Suprapubic skin (tissue), 4 donors: ENCODE measurements around the gene FLYWCH2. TPM values are rescaled to one million over a fixed set of nuclear protein-coding genes. Genes with fewer than 3 reads are reported as not detected.

ENCODE experiments used
- DNase-seq, 2 donors: peaks; one replicate each; pipeline ENCODE4 v3.0.0-alpha.2; 2019; ENCODE audit warnings: low spot score in 2 of 2
- H3K27ac ChIP-seq: fragments of 200-600 bp; sonication (generic); one replicate; pipeline ENCODE4 v1.5.1; 2019
- H3K27me3 ChIP-seq: fragments of 200-600 bp; sonication (generic); one replicate; pipeline ENCODE4 v1.5.1; 2019
- H3K36me3 ChIP-seq: fragments of 200-600 bp; sonication (generic); one replicate; pipeline ENCODE4 v1.5.1; 2019
- H3K4me1 ChIP-seq: fragments of 200-600 bp; sonication (generic); one replicate; pipeline ENCODE4 v1.5.1; 2019
- H3K4me3 ChIP-seq: fragments of 200-600 bp; sonication (generic); one replicate; pipeline ENCODE4 v1.5.1; 2019; ENCODE audit warnings: mild to moderate bottlenecking
- H3K9me3 ChIP-seq: fragments of 200-600 bp; sonication (generic); one replicate; pipeline ENCODE4 v1.5.1; 2019
- EP300 ChIP-seq: sonication (generic); formaldehyde crosslinking; IDR thresholded peaks from one replicate; pipeline ENCODE4 v1.6.1; 2017; ENCODE audit warnings: antibody characterized with exemption
- POLR2A ChIP-seq, 2 donors: fragments of 450-650 bp; IDR thresholded peaks; one replicate each; pipeline ENCODE4 v1.6.1; 2017; ENCODE audit warnings: antibody characterized with exemption in 2 of 2, mild to moderate bottlenecking in 2 of 2, moderate library complexity in 2 of 2
- POLR2AphosphoS5 ChIP-seq, 3 donors: sonication (generic); formaldehyde crosslinking; IDR thresholded peaks; one replicate each; pipeline ENCODE4 v1.6.1; 2017; ENCODE audit warnings: antibody characterized with exemption in 3 of 3
- WGBS: methylation state at CpG from one replicate; pipeline ENCODE4 v1.1.5; 2018; 5-methylcytosine and 5-hydroxymethylcytosine counted together
- total RNA-seq, 4 donors: library from RNA; depleted of rRNA; stranded (reverse); fragments of >200 nt; gene quantifications; one replicate each; pipeline ENCODE4 v1.1.0, GENCODE V29; 2016
- TF ChIP-seq, protein P1 (sequence below), 2 donors: fragments of 200-600 bp in 1 of 2; fragments of 450-650 bp in 1 of 2; sonication (generic) in 1 of 2; IDR thresholded peaks; one replicate each; pipeline ENCODE4 v1.5.1; 2016 to 2019; ENCODE audit warnings: antibody characterized with exemption in 2 of 2, mild to moderate bottlenecking in 1 of 2, moderate library complexity in 1 of 2

The FLYWCH2 gene
- total RNA-seq, 4 donors from 2014 or later: 31.5 to 42.1 (median 34.7) TPM

DNA sequence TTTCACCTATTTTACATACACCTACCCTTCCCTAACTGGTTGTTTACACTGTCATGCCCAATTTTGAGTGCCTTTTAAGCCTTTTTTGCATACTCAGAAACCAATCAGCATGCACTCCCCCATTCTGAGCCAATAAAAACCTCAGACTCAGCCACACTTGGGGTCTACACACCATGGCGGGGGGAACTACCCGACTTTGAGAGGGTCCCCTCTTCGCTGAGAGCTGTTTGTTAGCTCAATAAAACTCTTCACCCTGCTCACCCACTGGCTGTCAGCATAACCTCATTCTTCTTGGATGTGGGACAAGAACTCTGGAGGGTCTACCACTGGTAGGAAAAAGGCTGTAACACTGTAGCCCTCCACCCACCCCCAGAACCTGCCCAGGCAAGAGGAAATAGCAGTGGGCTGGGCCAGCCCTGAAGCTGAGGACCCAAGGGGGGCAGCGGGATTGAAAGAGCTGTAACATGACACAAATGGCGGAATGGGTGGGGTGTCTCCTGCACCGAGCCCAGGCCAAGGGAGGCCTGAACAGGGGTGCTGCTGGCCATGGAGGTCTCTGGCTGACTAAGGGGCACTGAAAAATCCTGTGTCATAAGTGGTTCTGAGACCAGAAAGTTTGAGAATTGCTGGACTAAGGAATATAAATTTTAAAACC lies 3.0 kb upstream of the FLYWCH2 start:
- Histone ChIP-seq H3K9me3 (no peaks in the 10 kb centered on the region), H3K4me3 (no peak overlapping the region), H3K36me3 (no peaks in the 10 kb centered on the region), H3K27ac (no peak overlapping the region), H3K27me3 (no peaks in the 10 kb centered on the region), H3K4me1 (peaks cover 16% of the 10 kb centered on the region)
- 87% methylated on average over 6 of the region's 6 CpGs for WGBS
- TF ChIP-seq EP300: no peak
- TF ChIP-seq POLR2AphosphoS5 (IDR thresholded peaks at IDR 0.05): no peak
- TF ChIP-seq, protein P1, sequence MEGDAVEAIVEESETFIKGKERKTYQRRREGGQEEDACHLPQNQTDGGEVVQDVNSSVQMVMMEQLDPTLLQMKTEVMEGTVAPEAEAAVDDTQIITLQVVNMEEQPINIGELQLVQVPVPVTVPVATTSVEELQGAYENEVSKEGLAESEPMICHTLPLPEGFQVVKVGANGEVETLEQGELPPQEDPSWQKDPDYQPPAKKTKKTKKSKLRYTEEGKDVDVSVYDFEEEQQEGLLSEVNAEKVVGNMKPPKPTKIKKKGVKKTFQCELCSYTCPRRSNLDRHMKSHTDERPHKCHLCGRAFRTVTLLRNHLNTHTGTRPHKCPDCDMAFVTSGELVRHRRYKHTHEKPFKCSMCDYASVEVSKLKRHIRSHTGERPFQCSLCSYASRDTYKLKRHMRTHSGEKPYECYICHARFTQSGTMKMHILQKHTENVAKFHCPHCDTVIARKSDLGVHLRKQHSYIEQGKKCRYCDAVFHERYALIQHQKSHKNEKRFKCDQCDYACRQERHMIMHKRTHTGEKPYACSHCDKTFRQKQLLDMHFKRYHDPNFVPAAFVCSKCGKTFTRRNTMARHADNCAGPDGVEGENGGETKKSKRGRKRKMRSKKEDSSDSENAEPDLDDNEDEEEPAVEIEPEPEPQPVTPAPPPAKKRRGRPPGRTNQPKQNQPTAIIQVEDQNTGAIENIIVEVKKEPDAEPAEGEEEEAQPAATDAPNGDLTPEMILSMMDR (IDR thresholded peaks at IDR 0.05): no peak
- TF ChIP-seq POLR2A (IDR thresholded peaks at IDR 0.05): no peak
- no peak for DNase-seq

DNA sequence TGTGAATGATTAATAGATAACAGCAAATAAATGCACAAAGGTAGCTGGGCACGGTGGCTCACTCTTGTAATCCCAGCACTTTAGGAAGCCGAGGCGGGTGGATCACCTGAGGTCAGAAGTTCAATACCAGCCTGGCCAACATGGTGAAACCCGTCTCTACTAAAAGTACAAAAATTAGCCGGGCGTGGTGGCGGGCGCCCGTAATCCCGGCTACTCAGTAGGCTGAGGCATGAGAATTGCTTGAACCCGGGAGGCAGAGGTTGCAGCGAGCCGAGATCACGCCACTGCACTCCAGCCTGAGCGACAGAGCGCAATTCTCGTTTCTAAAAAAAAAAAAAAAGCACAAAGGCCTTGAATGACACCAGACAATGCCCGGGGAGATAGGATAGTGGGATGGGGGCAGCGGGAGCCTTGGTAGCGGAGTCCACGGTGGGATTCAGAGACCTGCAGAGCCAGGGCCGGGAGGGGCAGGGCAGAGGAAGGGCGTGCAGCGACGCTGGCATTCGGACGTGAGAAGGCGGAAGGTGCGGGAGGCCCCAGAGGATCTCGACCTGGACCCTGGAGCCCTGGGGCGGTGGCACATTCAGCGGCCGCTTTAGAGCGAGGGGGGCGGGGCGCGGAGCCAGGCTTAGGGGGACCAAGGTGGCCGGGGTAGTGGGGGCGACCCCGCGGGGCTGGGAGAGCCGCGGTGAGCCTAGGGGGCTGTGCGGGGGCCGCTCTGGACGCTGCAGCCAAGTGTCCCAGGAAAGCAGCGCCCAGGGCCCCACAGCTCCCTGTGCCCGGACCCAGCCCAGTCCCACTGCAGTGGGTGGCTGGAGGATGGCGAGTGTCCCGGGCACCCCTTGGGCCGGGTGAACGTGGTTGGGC lies 999 bp upstream of the FLYWCH2 start:
- TF ChIP-seq POLR2A (IDR thresholded peaks at IDR 0.05) (no peak), EP300 (no peak), POLR2AphosphoS5 (IDR thresholded peaks at IDR 0.05) (no peak)
- TF ChIP-seq, protein P1 (IDR thresholded peaks at IDR 0.05): no peak
- no peak for DNase-seq
- H3K9me3 ChIP-seq: no peaks in the 10 kb centered on the region
- peaks cover 16% of the 10 kb centered on the region for H3K4me1 ChIP-seq
- peak overlapping the region; percentile 86 for H3K4me3 ChIP-seq
- H3K27me3 ChIP-seq: no peaks in the 10 kb centered on the region
- H3K27ac ChIP-seq: peak overlapping the region; percentile 95
- H3K36me3 ChIP-seq: no peaks in the 10 kb centered on the region
- 7% methylated on average over 38 of the region's 52 CpGs for WGBS

DNA sequence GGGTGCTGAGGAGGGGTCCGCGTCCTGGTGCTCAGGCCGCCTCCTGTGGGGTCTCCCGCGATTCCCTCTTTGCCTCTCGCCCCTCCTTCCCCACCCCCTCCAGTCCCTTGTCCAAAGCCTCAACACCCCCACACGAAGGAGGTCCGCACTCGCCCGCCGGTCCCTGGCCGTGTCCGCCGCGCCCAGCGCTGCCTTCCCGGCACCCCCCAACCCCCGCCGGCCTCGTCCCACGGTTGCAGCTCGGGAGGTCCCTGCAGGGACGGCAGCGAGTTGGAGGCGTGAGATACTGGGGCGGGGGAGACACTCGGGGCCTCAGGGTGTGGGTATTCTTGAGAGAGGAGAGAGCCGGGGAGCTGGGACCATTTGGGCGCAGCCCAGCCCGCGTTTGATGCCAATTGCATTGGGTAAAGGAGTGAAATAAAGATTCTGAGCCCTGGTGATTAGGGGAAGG lies 468 bp downstream of the FLYWCH2 start:
- peak overlapping the region; percentile 86 for H3K4me3 ChIP-seq
- WGBS: 0% methylated on average over 4 of the region's 31 CpGs
- no peaks in the 10 kb centered on the region for H3K9me3 ChIP-seq
- peak overlapping the region; percentile 95 for H3K27ac ChIP-seq
- DNase-seq: no peak
- H3K36me3 ChIP-seq: no peaks in the 10 kb centered on the region
- H3K27me3 ChIP-seq: no peaks in the 10 kb centered on the region
- H3K4me1 ChIP-seq: peaks cover 16% of the 10 kb centered on the region
- TF ChIP-seq POLR2A (IDR thresholded peaks at IDR 0.05) (no peak), EP300 (no peak), POLR2AphosphoS5 (IDR thresholded peaks at IDR 0.05) (no peak)
- TF ChIP-seq, protein P1 (IDR thresholded peaks at IDR 0.05): no peak

DNA sequence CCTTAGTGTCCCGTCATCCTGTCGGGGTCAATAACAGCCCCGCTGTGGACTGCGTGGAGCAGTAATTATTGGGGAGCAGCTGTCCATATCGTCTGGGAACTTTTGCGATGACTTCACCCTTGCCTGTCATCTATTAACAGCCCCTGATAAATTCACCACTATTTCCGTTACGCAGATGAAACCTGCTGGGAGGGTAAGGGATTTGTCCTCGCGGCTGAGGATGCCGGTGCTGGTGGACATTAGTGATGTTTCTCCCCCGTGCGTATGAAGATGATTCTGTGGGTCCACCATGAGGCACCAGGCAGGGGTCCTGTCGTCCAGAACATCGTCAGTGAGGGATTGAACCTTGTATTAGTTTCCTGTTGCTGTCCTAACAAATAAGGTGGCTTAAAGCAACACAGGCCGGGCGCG lies 1.0 kb downstream of the FLYWCH2 start:
- no peak for DNase-seq
- Histone ChIP-seq H3K9me3 (no peaks in the 10 kb centered on the region), H3K27ac (no peak overlapping the region), H3K27me3 (no peaks in the 10 kb centered on the region), H3K4me1 (peaks cover 16% of the 10 kb centered on the region), H3K4me3 (peak overlapping the region; percentile 86), H3K36me3 (no peaks in the 10 kb centered on the region)
- 66% methylated on average over 18 of the region's 18 CpGs for WGBS
- TF ChIP-seq, protein P1 (IDR thresholded peaks at IDR 0.05): no peak
- TF ChIP-seq EP300: no peak
- TF ChIP-seq POLR2A (IDR thresholded peaks at IDR 0.05): no peak
- TF ChIP-seq POLR2AphosphoS5 (IDR thresholded peaks at IDR 0.05): no peak

DNA sequence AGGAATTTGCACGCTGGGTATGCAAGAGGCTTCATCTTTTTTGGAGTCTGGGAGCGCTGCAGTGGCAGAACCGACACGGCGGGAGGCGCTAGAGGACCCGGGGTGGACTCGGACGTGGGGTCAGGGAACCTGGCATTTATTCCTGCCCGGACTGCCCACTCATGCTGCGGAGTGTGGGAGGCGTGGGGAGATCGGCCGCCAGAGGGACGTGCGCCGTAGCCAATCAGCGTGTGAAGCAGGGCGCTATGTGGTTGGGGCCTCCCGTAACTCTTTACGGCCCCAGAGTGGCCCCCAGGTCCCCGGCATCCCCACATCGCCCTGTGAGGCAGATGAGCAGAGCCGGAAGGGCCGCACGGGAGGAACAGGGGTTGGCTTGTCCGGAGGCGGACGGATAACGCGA lies 11.2 kb downstream of the FLYWCH2 start:
- Histone ChIP-seq H3K9me3 (no peaks in the 10 kb centered on the region), H3K27me3 (no peaks in the 10 kb centered on the region), H3K36me3 (peaks cover 30% of the 10 kb centered on the region), H3K27ac (no peak overlapping the region), H3K4me3 (no peak overlapping the region), H3K4me1 (no peaks in the 10 kb centered on the region)
- no peak for DNase-seq
- TF ChIP-seq EP300: no peak
- no peak for TF ChIP-seq POLR2A (IDR thresholded peaks at IDR 0.05)
- TF ChIP-seq, protein P1 (IDR thresholded peaks at IDR 0.05): no peak
- TF ChIP-seq POLR2AphosphoS5 (IDR thresholded peaks at IDR 0.05): no peak
- 93% methylated on average over 30 of the region's 31 CpGs for WGBS
